COLO829 (cell line): Measurements from ENCODE around the gene TPX2.

ENCODE experiments used
- DNase-seq: peaks from one replicate; pipeline ENCODE4 v3.0.0; 2012; ENCODE audit warnings: low spot score

TPX2 gene

GRCh38 chr20:31831211-31831610, 92.1 kb downstream of the TPX2 start:
- DNase-seq: no peak

- no peak for DNase-seq
These were observed 92.7 kb downstream of the TPX2 start for GRCh38 chr20:31831771-31832306.

- DNase-seq: peak; percentile 73
These were observed 94.2 kb downstream of the TPX2 start for GRCh38 chr20:31833130-31833930.

- DNase-seq: peak; percentile 51
These were observed 94.9 kb downstream of the TPX2 start for GRCh38 chr20:31833931-31834521.

- DNase-seq: no peak
These were observed 96.5 kb downstream of the TPX2 start for GRCh38 chr20:31835554-31835953.

- peak; percentile 91 for DNase-seq
These were observed 97.1 kb downstream of the TPX2 start for GRCh38 chr20:31835977-31836852.

GRCh38 chr20:31836853-31837608, 97.9 kb downstream of the TPX2 start:
- DNase-seq: no peak

- no peak for DNase-seq
These were observed 98.9 kb downstream of the TPX2 start for GRCh38 chr20:31837896-31838397.

- no peak for DNase-seq
These were observed 99.7 kb downstream of the TPX2 start for GRCh38 chr20:31838646-31839292.

- DNase-seq: no peak
These were observed 100.8 kb downstream of the TPX2 start for GRCh38 chr20:31839782-31840487.

GRCh38 chr20:31840906-31841816, 102.1 kb downstream of the TPX2 start:
- no peak for DNase-seq

- DNase-seq: no peak
These were observed 102.8 kb downstream of the TPX2 start for GRCh38 chr20:31841928-31842327.

GRCh38 chr20:31842471-31843157, 103.5 kb downstream of the TPX2 start:
- DNase-seq: no peak

- DNase-seq: no peak
These were observed 104.2 kb downstream of the TPX2 start for GRCh38 chr20:31843288-31843687.

- DNase-seq: no peak
These were observed 104.8 kb downstream of the TPX2 start for GRCh38 chr20:31843881-31844280.

GRCh38 chr20:31844737-31845299, 105.7 kb downstream of the TPX2 start:
- no peak for DNase-seq

- DNase-seq: no peak
These were observed 106.3 kb downstream of the TPX2 start, which contains the start of gene FOXS1 for GRCh38 chr20:31845300-31845863. Gene FOXS1, minus strand, starts transcription at chr20:31845604. Its CDS starts 62 bp downstream, at chr20:31845542.

- no peak for DNase-seq
These were observed 107.7 kb downstream of the TPX2 start for GRCh38 chr20:31846793-31847138.
